SU-DHL-6 (cell line): ENCODE data around the gene GAREM2.

Source experiments
- EZH2phosphoT487 ChIP-seq: fragments of 200-600 bp; sonication (generic), shearing (Covaris generic); conservative IDR thresholded peaks from 2 replicates; pipeline ENCODE4 v1.6.1; 2018; ENCODE audit warnings: mild to moderate bottlenecking, antibody characterized with exemption, low read length, moderate library complexity, mixed read lengths
- TF ChIP-seq, protein P1 (sequence below): fragments of 200-600 bp; sonication (generic); IDR thresholded peaks from one replicate; pipeline ENCODE4 v1.5.1; 2017; ENCODE audit warnings: antibody characterized with exemption, mild to moderate bottlenecking, low read length, moderate library complexity; ENCODE audit not compliant: insufficient read depth, poor library complexity, severe bottlenecking

DNA sequence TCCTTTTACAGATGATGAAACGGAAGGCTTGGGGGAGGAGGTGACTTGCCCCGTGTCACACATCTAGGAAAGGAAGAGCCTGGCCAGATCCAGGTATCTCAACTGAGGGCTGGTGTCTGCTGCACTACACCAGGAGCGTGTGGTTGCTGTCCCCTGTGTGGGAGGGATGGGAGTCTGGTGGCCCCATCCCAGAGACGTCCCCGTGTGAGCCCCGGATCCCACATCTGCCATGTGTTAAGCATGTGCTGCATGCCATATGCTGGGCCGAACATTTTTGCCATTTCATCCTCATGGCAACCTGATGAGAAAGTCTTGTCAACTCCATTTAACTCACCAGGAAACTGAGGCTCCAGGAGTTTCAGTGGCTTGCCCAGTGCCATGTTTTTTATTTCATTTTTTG is 4.2 kb downstream of the GAREM2 start:
- TF ChIP-seq, protein P1, sequence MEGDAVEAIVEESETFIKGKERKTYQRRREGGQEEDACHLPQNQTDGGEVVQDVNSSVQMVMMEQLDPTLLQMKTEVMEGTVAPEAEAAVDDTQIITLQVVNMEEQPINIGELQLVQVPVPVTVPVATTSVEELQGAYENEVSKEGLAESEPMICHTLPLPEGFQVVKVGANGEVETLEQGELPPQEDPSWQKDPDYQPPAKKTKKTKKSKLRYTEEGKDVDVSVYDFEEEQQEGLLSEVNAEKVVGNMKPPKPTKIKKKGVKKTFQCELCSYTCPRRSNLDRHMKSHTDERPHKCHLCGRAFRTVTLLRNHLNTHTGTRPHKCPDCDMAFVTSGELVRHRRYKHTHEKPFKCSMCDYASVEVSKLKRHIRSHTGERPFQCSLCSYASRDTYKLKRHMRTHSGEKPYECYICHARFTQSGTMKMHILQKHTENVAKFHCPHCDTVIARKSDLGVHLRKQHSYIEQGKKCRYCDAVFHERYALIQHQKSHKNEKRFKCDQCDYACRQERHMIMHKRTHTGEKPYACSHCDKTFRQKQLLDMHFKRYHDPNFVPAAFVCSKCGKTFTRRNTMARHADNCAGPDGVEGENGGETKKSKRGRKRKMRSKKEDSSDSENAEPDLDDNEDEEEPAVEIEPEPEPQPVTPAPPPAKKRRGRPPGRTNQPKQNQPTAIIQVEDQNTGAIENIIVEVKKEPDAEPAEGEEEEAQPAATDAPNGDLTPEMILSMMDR = no peak
- TF ChIP-seq EZH2phosphoT487 = no peak
